Natural killer cell (primary cell): ENCODE data around the gene IGF2R. TPM values are rescaled to one million over a fixed set of nuclear protein-coding genes. Genes with fewer than 3 reads are reported as not detected.

Source experiments
- ATAC-seq, 3 donors: fragments of 150-1000 bp in 2 of 3; fragments of 200-7000 bp in 1 of 3; cut with Tn5 transposase; 1 replicate in 1 of 3; 2 replicates in 2 of 3; pipeline ENCODE4 v1.10.0; 2021; ENCODE audit warnings: mild to moderate bottlenecking in 2 of 3, moderate library complexity in 2 of 3
- DNase-seq, 2 donors: peaks; one replicate each; pipeline versions ENCODE4 v3.0.0 to v3.0.0-alpha.2; 2013 to 2021; ENCODE audit warnings: mixed read lengths in 1 of 2
- H3K27ac ChIP-seq: one replicate; pipeline ENCODE4 v1.5.1; 2013; ENCODE audit warnings: mild to moderate bottlenecking, low read length
- H3K27me3 ChIP-seq: one replicate; pipeline ENCODE4 v1.6.1; 2013; ENCODE audit warnings: low read length; ENCODE audit not compliant: control insufficient read depth, insufficient read depth
- H3K36me3 ChIP-seq: one replicate; pipeline ENCODE4 v1.6.1; 2013; ENCODE audit warnings: low read length; ENCODE audit not compliant: control insufficient read depth, insufficient read depth
- H3K4me1 ChIP-seq: one replicate; pipeline ENCODE4 v1.6.1; 2013; ENCODE audit warnings: low read length; ENCODE audit not compliant: control insufficient read depth, insufficient read depth
- H3K4me3 ChIP-seq: one replicate; pipeline ENCODE4 v1.5.1; 2013; ENCODE audit warnings: low read length
- H3K9me3 ChIP-seq: one replicate; pipeline ENCODE4 v1.6.1; 2013; ENCODE audit warnings: low read length; ENCODE audit not compliant: control insufficient read depth, insufficient read depth
- H3K27ac Mint-ChIP-seq, 2 donors: one replicate each; pipeline ENCODE4 v1.8.0; 2022; ENCODE audit warnings: mild to moderate bottlenecking in 2 of 2, mixed read lengths in 2 of 2, moderate library complexity in 1 of 2
- H3K27me3 Mint-ChIP-seq, 2 donors: one replicate each; pipeline ENCODE4 v1.8.0; 2022; ENCODE audit warnings: low read depth in 2 of 2, mixed read lengths in 2 of 2
- H3K36me3 Mint-ChIP-seq: one replicate; pipeline ENCODE4 v1.8.0; 2022; ENCODE audit warnings: mixed read lengths
- H3K4me1 Mint-ChIP-seq, 2 donors: one replicate each; pipeline ENCODE4 v1.8.0; 2022; ENCODE audit warnings: mixed read lengths in 2 of 2
- H3K4me3 Mint-ChIP-seq: one replicate; pipeline ENCODE4 v1.8.0; 2022; ENCODE audit warnings: mild to moderate bottlenecking, moderate library complexity, mixed read lengths
- H3K9me3 Mint-ChIP-seq, 2 donors: one replicate each; pipeline ENCODE4 v1.8.0; 2022; ENCODE audit warnings: mixed read lengths in 2 of 2
- CTCF ChIP-seq: fragments of 200-600 bp; IDR thresholded peaks from one replicate; pipeline ENCODE4 v1.8.0; 2022; ENCODE audit warnings: antibody characterized with exemption
- WGBS: methylation state at CpG from one replicate; pipeline ENCODE4 v1.1.7; 2013; ENCODE audit warnings: missing lambda C conversion rate; ENCODE audit not compliant: insufficient coverage; 5-methylcytosine and 5-hydroxymethylcytosine counted together
- intact Hi-C: fragments of 100-400 bp; cut with micrococcal nuclease; formaldehyde crosslinking; loops from one replicate; pipeline ENCODE4 v1.14.2; 2022
- total RNA-seq, 4 donors: library from RNA; stranded (reverse); fragments of 120-200 nt in 1 of 4; gene quantifications; one replicate each; pipeline versions ENCODE4 v1.2.3 to v1.2.4, GENCODE V29; 2013 to 2022

Gene IGF2R
- total RNA-seq, 3 donors from 2014 or later (not counting 1 experiment from before 2014, with no cell fraction given) = 208 to 282 (median 253) TPM

GRCh38 chr6:160055813-160056212 lies 86.9 kb downstream of the IGF2R start:
- Mint-ChIP-seq H3K27ac (peak overlapping the region; percentile 56 to 82), H3K4me3 (no peak overlapping the region), H3K27me3 (no peaks in the 10 kb centered on the region), H3K36me3 (peaks cover 27% of the 10 kb centered on the region), H3K9me3 (no peaks in the 10 kb centered on the region), H3K4me1 (peaks cover 40 to 42% of the 10 kb centered on the region in 2 donors)
- intact Hi-C loops = no loop called here
- Histone ChIP-seq H3K4me1 (peaks cover 17% of the 10 kb centered on the region), H3K27me3 (no peaks in the 10 kb centered on the region), H3K9me3 (no peaks in the 10 kb centered on the region), H3K27ac (no peak overlapping the region), H3K36me3 (peaks cover 85% of the 10 kb centered on the region), H3K4me3 (no peak overlapping the region)
- no peak for ATAC-seq
- no peak for DNase-seq
- TF ChIP-seq CTCF = no peak
- WGBS = 86% methylated on average over 6 of the region's 6 CpGs

GRCh38 chr6:160057080-160057479 lies 88.2 kb downstream of the IGF2R start:
- no peak for DNase-seq
- no peak for TF ChIP-seq CTCF
- Mint-ChIP-seq H3K9me3 (no peaks in the 10 kb centered on the region), H3K4me1 (peaks cover 27 to 30% of the 10 kb centered on the region in 2 donors), H3K27ac (peak overlapping the region; percentile 56 to 82), H3K4me3 (no peak overlapping the region), H3K27me3 (no peaks in the 10 kb centered on the region), H3K36me3 (peaks cover 18% of the 10 kb centered on the region)
- H3K27ac ChIP-seq = no peak overlapping the region
- peaks cover 10% of the 10 kb centered on the region for H3K4me1 ChIP-seq
- peaks cover 85% of the 10 kb centered on the region for H3K36me3 ChIP-seq
- ATAC-seq = peak in 2 of 3 donors; percentile 3 to 32
- no peak overlapping the region for H3K4me3 ChIP-seq
- H3K27me3 ChIP-seq = no peaks in the 10 kb centered on the region
- 60% methylated on average over 6 of the region's 6 CpGs for WGBS
- H3K9me3 ChIP-seq = no peaks in the 10 kb centered on the region
- intact Hi-C loops = no loop called here

GRCh38 chr6:160058603-160059215 lies 89.8 kb downstream of the IGF2R start:
- DNase-seq (no peak), ATAC-seq (no peak)
- Histone ChIP-seq H3K4me3 (no peak overlapping the region), H3K36me3 (peaks cover 94% of the 10 kb centered on the region), H3K27me3 (no peaks in the 10 kb centered on the region), H3K9me3 (no peaks in the 10 kb centered on the region), H3K27ac (no peak overlapping the region), H3K4me1 (peaks cover 10% of the 10 kb centered on the region)
- intact Hi-C loops = no loop called here
- no peaks in the 10 kb centered on the region for H3K9me3 Mint-ChIP-seq
- peaks cover 11% of the 10 kb centered on the region for H3K36me3 Mint-ChIP-seq
- no peak overlapping the region for H3K4me3 Mint-ChIP-seq
- no peaks in the 10 kb centered on the region for H3K27me3 Mint-ChIP-seq
- WGBS = over 99% methylated on average over 5 of the region's 6 CpGs
- peaks cover 16 to 26% of the 10 kb centered on the region in 2 donors for H3K4me1 Mint-ChIP-seq
- H3K27ac Mint-ChIP-seq = no peak overlapping the region
- TF ChIP-seq CTCF = no peak

- intact Hi-C loops = no loop called here
- no peaks in the 10 kb centered on the region for H3K27me3 Mint-ChIP-seq
- WGBS = 98% methylated on average over 11 of the region's 11 CpGs
These were observed 91.3 kb downstream of the IGF2R start for GRCh38 chr6:160060221-160060620.

More at GRCh38 chr6:160060221-160060620, 91.3 kb downstream of the IGF2R start:
- H3K4me3 ChIP-seq = no peak overlapping the region
- no peaks in the 10 kb centered on the region for H3K9me3 ChIP-seq
- DNase-seq (no peak), ATAC-seq (no peak)
- Mint-ChIP-seq H3K9me3 (no peaks in the 10 kb centered on the region), H3K4me3 (no peak overlapping the region), H3K36me3 (peaks cover 26% of the 10 kb centered on the region), H3K27ac (peak overlapping the region in 1 of 2 donors; percentile 15), H3K4me1 (peaks cover 12 to 24% of the 10 kb centered on the region in 2 donors)
- peaks cover 94% of the 10 kb centered on the region for H3K36me3 ChIP-seq
- peaks cover 10% of the 10 kb centered on the region for H3K4me1 ChIP-seq
- H3K27ac ChIP-seq = no peak overlapping the region
- H3K27me3 ChIP-seq = no peaks in the 10 kb centered on the region
- no peak for TF ChIP-seq CTCF
